ENCODE measurements around the gene ASH1L.
"Not testable (repeated sequence)": the region's sequence is repeated elsewhere in the genome, so short reads cannot be mapped to it uniquely, and the experiment has no call there.

Gene ASH1L

GRCh38 chr1:155442431-155442830 is 120.2 kb downstream of the ASH1L start:
- DNase-seq = not testable (repeated sequence)

GRCh38 chr1:155437405-155437804 is 125.2 kb downstream of the ASH1L start:
- DNase-seq = no peak

GRCh38 chr1:155433831-155434389 is 128.7 kb downstream of the ASH1L start:
- DNase-seq = not testable (repeated sequence)

GRCh38 chr1:155433128-155433830 is 129.3 kb downstream of the ASH1L start:
- not testable (repeated sequence) for DNase-seq

- DNase-seq = no peak
Observed at GRCh38 chr1:155424091-155424490, 138.5 kb downstream of the ASH1L start.

GRCh38 chr1:155420788-155421187 is 141.8 kb downstream of the ASH1L start:
- no peak for DNase-seq

GRCh38 chr1:155411840-155412239 is 150.8 kb downstream of the ASH1L start:
- DNase-seq = not testable (repeated sequence)

GRCh38 chr1:155410931-155411330 is 151.7 kb downstream of the ASH1L start:
- no peak for DNase-seq

- no peak for DNase-seq
Observed at GRCh38 chr1:155396874-155397476, 165.6 kb downstream of the ASH1L start.

GRCh38 chr1:155392898-155393411 is 169.6 kb downstream of the ASH1L start:
- no peak for DNase-seq

- no peak for DNase-seq
Observed at GRCh38 chr1:155389826-155390225, 172.8 kb downstream of the ASH1L start.

GRCh38 chr1:155385836-155386235 is 176.8 kb downstream of the ASH1L start:
- not testable (repeated sequence) for DNase-seq

GRCh38 chr1:155383406-155383805 is 179.2 kb downstream of the ASH1L start:
- DNase-seq = no peak

GRCh38 chr1:155379631-155380090 is 182.9 kb downstream of the ASH1L start:
- no peak for DNase-seq

GRCh38 chr1:155379180-155379579 is 183.4 kb downstream of the ASH1L start:
- no peak for DNase-seq

GRCh38 chr1:155360051-155360450 is 202.6 kb downstream of the ASH1L start:
- no peak for DNase-seq

GRCh38 chr1:155352631-155353030 is 210.0 kb downstream of the ASH1L start:
- DNase-seq = no peak

- no peak for DNase-seq
Observed at GRCh38 chr1:155342842-155343241, 219.8 kb downstream of the ASH1L start.

GRCh38 chr1:155339515-155340097 is 223.0 kb downstream of the ASH1L start:
- DNase-seq = no peak

GRCh38 chr1:155334962-155335361 is 227.6 kb downstream of the ASH1L start:
- no peak for DNase-seq

GRCh38 chr1:155329980-155330598 is 232.5 kb downstream of the ASH1L start:
- no peak for DNase-seq

- DNase-seq = not testable (repeated sequence)
Observed at GRCh38 chr1:155328856-155329255, 233.7 kb downstream of the ASH1L start.

- DNase-seq = no peak
Observed at GRCh38 chr1:155327981-155328380, 234.6 kb downstream of the ASH1L start.
